ENCODE results near the gene NTM.
A peak's percentile ranks its signal among the peaks of the same experiment; 100 is the strongest.
"Not testable (repeated sequence)": the region's sequence is repeated elsewhere in the genome, so short reads cannot be mapped to it uniquely, and the experiment has no call there.

NTM gene

DNA sequence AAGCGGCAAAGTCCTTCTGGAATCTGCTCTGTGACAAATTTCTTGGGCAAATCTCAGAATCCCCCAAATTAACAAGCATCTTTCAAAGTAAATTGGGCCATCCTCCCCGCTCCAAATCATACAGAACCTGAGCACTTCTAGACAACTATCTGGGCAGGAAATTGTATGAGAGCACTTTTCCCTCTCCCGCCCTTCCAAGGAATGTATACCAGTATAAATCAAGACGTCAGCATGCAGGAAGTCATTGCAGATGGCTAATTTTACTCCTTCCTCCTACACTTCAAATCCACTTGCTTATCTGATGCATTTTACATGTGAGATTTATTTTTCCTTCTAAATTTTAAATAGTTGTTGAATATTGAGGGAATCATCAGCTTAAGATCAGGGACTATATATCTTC, 52.1 kb downstream of the NTM start:
- DNase-seq (ENCODE audit: low spot score): no peak

DNA sequence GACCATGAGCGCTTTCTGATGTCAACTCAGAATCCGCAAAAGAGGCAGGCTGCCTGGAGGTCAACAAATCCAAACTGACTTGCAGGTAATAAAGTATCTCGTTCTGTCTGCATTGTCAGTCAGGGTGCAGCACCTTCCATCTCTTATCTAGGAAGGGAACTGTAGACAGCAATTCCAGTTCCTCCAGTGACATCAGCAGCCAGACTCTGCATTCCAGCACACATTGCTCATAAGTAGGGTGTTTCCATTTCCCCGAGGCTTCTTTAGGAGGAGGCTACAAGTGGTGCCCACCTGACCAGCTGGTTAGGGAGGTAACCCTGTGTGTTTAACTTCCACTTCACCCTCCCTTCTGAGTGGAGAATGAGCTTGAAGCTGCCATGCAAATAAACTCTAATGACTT, 53.3 kb downstream of the NTM start:
- DNase-seq (ENCODE audit: low spot score): peak; percentile 34

DNA sequence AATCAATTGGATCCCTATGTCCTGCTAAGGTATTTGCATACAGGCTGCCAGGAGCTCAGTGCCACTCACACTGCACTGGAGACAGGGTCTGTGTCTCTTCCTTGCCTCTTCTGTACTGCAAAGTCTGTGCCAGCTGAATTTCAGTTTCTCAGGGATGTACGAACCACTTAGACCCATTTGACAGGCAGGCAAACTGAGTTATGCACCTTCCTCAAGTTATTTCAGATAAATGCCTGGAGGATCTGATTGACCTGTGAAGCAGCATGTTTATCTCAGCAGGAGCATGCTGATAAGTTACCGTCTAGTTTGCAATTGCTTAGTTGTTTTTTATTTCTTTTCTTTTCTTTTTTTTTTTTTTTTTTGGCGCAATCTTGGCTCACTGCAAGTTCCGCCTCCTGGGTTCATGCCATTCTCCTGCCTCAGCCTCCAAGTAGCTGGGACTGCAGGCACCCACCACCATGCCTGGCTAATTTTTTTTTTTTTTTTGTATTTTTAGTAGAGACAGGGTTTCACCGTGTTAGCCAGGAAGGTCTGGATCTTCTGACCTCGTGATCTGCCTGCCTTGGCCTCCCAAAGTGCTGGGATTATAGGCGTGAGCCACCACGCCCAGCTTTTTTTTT, 54.0 kb downstream of the NTM start:
- DNase-seq (ENCODE audit: low spot score): not testable (repeated sequence)

DNA sequence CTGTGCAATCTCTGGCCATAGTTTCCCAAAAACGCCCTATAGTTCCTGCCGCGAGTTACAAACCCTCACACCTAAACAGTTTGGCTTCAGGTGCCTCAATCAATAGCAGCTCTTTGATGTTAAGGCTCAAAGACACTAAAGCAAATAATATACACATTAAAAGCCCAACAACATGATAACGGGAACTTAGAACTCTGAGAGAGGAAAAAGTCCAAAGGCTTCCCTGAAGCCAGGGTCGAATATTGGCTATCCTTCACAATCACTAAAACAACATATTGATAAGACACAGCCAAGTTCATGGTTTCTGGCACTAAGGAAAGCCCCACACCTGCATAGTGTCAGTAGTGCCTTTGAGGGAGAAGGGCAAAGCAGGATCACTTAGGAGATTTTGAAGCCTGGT, 54.9 kb downstream of the NTM start:
- DNase-seq (ENCODE audit: low spot score): no peak

DNA sequence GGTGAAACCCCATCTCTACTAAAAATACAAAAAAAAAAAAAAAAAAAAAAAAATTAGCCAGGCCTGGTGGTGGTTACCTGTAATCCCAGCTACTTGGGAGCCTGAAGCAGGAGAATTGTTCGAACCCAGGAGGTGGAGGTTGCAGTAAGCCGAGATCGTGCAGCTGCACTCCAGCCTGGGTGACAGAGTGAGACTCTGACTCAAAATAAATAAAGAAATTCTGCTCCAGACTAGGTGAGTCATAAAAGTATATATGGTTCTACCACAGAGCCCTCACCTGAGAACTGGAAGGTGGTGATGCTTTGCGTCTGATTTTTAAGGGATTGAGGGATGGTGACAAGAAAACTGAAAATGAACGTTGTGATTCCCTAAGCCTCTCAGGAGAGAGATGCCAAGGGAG, 58.4 kb downstream of the NTM start:
- DNase-seq (ENCODE audit: low spot score): no peak

DNA sequence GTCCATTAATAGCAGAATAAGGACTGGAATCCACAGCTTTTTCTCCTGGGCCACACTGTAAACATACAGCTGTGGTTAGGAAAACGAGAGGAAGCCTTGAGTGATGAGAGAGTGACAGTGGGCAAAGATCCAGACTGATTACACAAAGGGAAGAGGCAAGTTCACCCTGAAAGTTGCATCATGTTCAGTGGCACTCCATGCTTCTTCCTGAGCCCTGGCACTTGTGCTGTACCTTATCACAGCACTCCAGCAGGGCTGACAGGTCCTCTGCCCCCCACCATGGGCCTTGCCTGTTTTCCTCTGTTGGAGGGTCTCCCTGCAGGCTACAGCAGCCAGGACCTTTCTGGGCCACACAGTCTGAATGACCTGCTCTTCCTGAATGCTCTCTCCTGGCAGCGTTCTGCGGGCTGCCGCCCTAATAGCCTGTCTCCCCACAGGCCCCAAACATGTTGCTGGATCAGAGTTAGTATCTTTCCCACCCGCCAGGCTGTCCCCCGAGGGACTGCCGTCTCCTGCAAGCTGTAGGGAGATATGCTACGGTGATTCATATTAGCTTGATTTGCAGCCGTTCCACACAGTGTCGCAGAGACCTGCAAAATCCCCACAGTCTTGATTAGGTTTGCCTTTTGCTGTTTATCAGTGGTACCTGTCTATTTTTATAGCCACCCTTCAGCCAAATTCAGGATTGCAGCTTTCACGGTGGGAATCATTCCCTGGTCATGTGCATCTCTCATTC, 60.2 kb downstream of the NTM start:
- DNase-seq (ENCODE audit: low spot score): peak; percentile 41

DNA sequence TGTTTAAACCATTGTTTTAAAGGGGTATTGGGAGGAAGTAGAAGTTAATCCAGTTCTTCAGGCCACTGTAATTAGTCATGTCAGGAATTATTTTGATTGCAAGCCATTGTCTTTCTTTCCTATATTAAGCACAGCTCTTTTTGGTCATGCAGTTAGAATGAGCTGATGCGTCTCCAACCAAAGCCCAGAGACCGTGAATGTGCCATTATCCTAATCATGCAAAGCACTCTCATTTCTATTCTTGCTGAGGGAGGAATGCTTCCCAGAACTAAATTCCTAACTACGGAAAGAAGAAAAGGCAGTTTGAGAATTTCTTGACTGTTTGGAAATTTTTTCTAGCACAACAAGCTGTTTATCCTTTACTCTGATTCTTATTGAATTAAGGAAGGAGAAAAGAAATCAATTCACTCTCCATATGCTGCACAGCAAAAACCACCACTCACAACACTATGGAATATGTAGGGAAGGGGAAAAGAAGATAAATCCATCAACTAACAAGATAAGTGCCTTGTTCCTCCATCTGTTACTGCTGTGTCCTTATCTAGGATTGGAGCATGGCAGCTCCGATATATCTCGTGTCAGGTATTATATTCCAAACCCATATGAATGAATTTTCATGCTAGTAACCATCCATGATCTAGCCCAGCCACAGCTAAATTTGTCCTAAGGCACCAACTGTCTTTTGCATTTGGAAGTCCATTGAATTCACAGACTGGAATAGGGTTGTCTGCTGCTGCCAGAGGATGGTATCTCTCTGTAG, 70.8 kb downstream of the NTM start:
- DNase-seq (ENCODE audit: low spot score): no peak

DNA sequence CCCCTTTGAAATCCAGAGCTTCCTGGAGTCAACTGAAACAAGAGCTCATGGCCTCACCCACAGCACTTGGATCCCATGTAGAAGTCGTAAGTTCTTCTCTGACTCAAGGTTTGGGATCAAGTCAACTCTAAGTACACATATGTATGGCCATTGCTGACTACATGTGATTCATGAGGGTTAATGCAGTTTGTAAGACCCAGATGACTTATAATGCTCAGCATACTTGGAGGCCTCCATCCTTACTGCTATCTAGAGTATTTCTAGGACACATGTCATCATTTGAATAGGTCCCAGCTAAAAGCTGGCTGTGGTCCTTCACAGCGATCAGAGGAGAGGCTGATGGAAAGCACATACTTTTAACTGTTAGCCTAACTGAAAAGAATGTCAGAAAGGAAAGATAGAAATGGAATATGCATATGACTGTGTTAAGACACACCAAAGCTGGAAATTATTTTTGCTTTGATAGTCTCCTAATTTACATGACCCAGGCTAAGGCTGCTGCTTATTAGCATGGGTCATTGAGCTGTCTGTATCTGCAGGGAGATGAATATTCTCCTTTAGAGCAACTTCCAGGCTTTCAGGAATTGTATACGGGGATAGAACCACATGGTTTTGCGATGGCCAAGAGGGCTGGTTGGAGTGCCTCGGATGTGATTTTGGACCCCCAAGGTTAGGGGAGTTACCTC, 76.3 kb downstream of the NTM start:
- no peak for DNase-seq (ENCODE audit: low spot score)

DNA sequence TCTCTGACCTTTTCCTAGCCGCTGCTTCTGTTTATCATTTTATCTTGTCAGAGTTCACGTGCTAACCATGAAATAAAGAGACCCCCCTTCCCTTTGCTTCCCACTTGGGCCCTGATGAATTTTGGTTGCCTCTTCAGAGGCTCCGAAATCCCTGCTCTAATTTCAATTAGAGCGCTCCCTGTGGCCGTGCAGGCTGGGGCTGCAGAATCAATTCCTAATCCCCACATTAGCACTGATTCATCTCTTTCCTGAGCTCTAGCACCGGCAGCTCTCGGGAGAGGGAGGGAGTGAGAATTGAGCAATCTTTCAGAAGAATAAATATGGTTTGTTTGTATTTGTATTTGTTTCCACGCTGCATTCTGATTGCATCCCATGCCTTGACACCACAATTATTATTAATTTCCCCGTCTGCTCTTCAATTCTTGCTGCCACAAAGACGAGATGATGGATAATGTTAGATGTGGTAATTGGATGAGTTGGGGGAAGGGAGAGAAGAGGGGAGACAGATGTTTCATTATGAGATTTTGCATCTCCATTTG, 76.9 kb downstream of the NTM start:
- DNase-seq (ENCODE audit: low spot score): no peak

DNA sequence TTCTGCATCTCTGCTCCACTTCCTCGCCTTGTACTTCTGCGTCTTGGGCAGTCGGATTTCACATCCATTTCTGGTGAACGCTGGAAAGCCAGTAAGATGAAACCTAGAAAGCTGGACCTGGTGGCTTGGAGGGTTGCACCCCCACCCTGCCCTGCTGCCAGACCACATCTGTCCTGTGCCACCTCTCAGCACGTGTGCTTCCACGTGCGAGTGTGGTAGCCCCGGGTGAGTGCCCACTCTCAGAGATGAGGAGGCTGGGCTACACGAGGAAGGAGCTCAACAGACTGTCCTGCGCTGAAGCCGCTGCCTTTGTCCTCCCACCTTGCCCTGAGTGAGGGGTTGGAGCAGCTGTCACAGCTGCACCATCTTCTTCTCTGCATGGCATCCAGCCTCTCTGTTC, 77.5 kb downstream of the NTM start:
- no peak for DNase-seq (ENCODE audit: low spot score)

DNA sequence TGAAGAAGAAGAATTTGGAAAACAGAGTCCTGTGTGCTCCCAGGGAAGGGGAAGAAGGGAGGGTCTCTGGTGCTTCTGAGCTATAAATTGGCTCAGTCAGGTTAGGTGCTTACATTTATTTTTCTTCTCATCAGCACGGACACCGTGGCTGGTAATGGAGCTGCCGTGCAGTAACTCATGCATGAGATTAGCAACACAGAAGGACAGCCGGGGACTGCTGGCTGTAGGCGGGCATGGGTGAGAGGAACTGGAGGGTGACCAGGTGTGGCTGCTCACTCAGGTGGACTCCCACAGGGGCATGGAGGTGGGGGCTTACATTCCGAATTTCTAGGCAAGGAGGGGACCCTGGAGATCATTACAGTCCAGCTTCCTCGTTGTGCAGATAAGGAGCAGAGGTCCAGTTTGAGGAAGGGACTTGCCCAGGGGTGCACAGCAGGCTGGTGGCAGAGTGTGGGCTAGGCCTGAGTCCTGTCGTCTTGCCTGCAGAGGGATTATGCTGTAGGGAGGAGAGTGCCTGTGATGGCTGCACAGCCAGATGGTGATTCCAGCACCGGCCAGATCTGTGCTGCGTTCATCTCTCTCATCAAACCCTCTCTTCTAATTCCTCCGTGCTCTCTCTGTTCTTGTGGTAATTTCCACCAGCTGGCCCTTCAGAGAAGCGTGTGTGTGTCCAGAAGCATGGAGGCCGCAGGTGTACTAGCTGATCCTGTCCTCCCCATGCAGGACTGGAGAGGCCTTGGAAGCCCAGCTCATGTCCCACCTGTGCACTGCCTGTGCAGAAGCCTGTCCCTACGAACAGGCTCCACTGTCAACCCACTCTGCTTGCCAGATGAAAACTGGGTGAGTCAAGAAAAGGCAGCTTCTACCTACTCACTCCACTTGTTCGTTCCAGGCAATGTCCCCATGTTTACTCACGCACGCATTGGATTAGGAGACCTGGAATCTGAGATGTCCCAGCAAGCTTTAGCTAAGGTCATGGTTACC, 78.9 kb downstream of the NTM start:
- no peak for DNase-seq (ENCODE audit: low spot score)

DNA sequence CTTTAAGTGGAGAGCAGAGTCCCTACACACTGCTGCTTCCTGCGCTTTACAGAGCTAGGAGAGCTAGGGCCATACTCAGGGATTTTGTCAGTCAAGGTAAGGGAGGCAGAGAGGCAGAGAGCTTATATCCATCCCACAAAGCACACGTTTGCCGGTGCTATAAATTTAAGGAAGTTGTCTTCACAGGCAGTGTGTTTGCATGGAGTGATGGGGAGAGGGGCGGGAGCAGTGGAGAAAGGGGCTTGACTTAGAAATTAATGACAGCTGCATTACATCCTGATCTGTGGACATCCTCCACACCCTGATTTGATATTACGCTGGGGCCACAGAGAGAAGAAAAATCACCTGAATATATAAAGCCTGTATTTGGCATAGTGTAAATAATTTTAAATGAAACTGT, 84.1 kb downstream of the NTM start:
- DNase-seq (ENCODE audit: low spot score): no peak

DNA sequence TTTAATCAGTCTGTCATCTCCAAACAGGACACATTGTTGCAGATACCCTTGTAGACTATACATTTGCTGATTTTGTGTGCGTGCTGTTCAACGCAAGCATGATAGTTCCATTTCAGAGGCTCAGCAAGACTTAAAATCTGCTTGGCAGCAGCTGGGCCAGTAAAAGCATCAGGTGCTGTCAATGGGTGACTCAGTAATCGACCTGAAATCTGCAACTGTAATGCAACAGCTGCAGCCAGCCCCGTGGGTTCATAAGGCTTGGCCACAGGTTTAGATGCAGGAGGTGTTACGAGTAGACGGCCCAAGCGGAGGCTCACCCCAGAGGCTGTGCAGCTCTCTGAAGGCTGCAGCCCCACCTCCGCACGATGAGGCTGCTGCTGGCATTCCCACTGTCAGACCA, 84.6 kb downstream of the NTM start:
- no peak for DNase-seq (ENCODE audit: low spot score)

DNA sequence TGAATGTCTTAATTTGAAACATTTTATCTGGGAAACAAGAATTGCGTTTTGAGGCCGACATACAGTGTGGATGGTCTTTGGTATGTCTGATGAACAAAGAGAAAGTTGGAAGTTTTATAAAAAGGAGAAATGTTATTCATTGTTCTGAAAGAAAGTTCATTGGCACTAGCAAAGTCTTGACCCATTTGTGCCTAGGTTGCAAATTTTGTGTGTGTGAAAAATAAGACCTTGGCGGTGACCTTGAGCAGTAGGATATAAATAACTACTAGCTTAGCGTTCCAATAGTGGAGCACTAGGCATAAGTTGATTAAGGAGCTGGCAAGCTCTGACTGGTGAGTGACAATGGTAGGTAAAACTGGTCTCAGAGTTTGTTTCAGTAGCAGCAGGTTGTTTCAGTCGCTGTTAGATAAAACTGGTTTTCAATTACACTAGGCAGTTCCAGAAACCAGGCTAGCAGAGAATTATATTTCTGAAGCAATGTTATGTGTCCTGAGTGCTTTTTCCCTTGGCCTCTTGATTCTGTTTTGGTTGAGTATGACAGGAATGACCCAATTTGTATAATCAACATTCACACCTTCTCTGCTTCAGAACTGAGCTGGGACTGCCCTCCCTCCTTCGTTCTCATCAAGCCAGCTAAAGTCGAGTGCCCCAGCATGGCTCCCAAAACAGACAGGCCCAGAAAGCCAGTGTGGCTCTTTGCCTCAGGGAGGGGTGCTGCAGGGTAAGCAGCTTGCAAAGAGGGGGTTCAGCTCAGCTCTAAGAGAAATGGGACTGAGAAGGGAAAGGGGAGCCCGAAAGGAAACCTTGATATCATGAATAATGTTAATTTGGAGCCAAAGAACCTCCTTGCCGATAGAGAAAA, 85.7 kb downstream of the NTM start:
- no peak for DNase-seq (ENCODE audit: low spot score)

DNA sequence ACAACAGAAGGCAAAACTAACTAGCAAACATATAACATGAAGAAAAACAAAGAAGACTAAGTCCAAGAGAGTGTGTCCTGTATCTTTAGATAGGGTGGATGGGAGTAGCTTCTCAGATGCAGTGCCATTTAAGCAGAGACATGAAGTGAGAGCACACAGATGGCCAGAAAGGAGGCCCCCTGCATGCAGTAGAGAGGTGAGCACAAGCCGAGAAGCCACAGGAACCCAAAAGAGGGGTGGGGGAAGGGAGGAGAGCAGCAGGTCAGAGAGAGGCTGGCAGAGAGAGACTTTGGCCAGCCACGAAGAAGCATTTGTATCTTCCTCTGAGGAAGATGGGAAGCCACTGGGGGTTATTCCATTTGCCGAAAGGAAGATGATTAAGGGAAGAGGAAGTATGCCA, 86.7 kb downstream of the NTM start:
- no peak for DNase-seq (ENCODE audit: low spot score)

DNA sequence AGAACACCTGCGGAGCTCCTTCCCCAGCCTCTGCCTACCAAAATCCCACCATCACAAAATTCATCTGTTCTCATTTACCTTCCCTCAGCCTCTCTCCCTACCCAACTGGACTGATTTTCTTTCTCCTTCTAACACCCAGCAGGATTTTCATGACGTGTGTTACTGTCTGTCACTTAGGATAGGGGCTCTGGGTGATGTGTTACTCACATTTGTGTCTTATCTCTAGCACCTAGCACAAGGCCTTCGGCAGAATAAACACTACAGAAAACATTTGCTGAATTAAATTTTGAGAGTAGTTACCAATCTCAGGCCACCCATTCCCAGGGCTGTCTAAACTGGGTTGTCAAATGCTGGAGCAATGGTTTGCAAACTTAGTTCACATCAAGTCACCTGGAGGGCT, 88.0 kb downstream of the NTM start:
- DNase-seq (ENCODE audit: low spot score): no peak

DNA sequence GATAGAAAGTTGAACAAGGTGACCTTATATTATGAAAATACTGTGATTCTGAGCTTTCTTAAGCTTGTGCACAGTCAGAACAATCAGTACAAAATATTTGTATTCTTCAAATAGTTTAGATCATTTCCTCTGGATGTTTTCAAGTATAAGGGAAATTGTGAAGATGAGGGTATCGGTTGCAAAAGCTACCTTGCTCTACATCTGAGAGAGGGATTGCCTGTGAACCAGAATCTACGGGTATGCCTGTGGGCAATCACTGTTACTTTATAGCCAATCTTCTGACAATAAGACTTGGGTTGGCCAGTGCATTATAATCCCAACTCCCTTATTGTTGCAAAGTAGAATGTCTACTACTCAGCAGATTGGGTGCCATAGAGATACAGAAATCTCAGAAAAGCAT, 90.5 kb downstream of the NTM start:
- DNase-seq (ENCODE audit: low spot score): no peak

DNA sequence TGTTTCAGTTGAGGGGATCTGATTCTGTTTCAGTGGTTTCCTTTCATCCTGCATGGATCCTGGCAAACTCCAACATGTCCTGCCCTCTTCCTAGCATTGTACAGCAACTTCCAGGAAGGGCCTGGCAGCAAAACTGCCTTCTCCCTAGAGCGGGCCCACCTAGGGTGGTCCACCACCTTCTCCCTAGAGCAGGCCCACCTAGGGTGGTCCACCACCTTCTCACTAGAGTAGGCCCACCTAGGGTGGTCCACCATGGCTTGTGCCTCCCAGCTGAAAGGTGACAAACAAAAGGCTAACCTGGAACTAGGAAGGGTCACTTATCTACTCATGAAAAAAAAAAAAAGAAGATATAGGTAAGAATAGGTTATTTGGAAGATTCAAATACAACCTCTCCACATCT, 92.2 kb downstream of the NTM start:
- DNase-seq (ENCODE audit: low spot score): no peak

DNA sequence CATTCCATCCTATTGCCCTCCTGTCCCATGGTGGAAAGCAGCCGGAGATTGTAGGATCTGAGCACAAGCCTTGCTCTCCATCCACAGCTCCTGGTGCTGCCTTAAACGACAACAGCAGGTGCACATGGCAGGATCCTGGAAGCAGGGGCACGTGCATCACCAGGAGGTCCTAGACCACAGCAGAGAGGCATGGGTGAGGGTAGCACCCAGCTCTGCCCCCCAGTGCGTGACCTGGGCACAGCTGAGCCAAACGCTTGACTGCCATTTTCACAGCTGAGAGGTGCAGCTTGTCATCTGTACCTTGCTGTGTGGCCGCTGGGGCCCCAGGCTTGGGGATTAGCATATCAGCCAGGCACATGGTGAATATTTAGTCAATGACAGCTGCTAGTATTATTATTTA, 92.7 kb downstream of the NTM start:
- DNase-seq (ENCODE audit: low spot score): no peak
